Activated CD8-positive, alpha-beta T cell treated with anti-CD3 and anti-CD28 coated beads, Interleukin-2, amount 10 ng/mL, durations not matched to agents 7 days and 5 days (primary cell): ENCODE results near the gene OR13A1. TPM values are rescaled to one million over a fixed set of nuclear protein-coding genes. Genes with fewer than 3 reads are reported as not detected.
"Not testable (repeated sequence)": the region's sequence is repeated elsewhere in the genome, so short reads cannot be mapped to it uniquely, and the experiment has no call there.

ENCODE experiments used
- ATAC-seq: fragments of 150-1000 bp; cut with Tn5 transposase; one replicate; pipeline ENCODE4 v1.10.0; 2021; ENCODE audit warnings: moderate library complexity
- CTCF ChIA-PET: fragments of 350-600 bp; sonication (Branson Sonifier 250); formaldehyde crosslinking; loops from one replicate; lab custom pipeline; 2021; ENCODE audit warnings: antibody characterized with exemption; lab: Charles Lee
- POLR2A ChIA-PET: fragments of 350-600 bp; sonication (Branson Sonifier 250); formaldehyde crosslinking; loops from one replicate; lab custom pipeline; 2021; ENCODE audit warnings: antibody characterized with exemption; lab: Charles Lee
- DNase-seq: peaks from one replicate; pipeline ENCODE4 v3.0.0-alpha.2; 2020
- H3K27ac Mint-ChIP-seq: one replicate; pipeline ENCODE4 v1.8.0; 2021; ENCODE audit warnings: mild to moderate bottlenecking, mixed read lengths
- H3K27me3 Mint-ChIP-seq: one replicate; pipeline ENCODE4 v1.8.0; 2021; ENCODE audit warnings: low read depth, mixed read lengths
- H3K36me3 Mint-ChIP-seq: one replicate; pipeline ENCODE4 v1.8.0; 2021; ENCODE audit warnings: low read depth, mixed read lengths
- H3K4me1 Mint-ChIP-seq: one replicate; pipeline ENCODE4 v1.8.0; 2021; ENCODE audit warnings: low read depth, mixed read lengths
- H3K4me3 Mint-ChIP-seq: one replicate; pipeline ENCODE4 v1.8.0; 2021; ENCODE audit warnings: mild to moderate bottlenecking, mixed read lengths
- H3K9me3 Mint-ChIP-seq: one replicate; pipeline ENCODE4 v1.8.0; 2022; ENCODE audit warnings: mixed read lengths; ENCODE audit not compliant: insufficient read depth
- total RNA-seq, 2 experiments: library from RNA; stranded (reverse); gene quantifications; one replicate each; pipeline ENCODE4 v1.2.3, GENCODE V29; 2021

OR13A1 gene
- total RNA-seq, 2 experiments from 2014 or later = not detected

- POLR2A ChIA-PET, DNase-seq, H3K9me3 Mint-ChIP-seq, H3K27ac Mint-ChIP-seq, CTCF ChIA-PET, H3K4me1 Mint-ChIP-seq, H3K4me3 Mint-ChIP-seq, ATAC-seq, H3K36me3 Mint-ChIP-seq: not testable (repeated sequence)
- H3K27me3 Mint-ChIP-seq = peaks cover 45% of the 10 kb centered on the region
Observed at GRCh38 chr10:45326864-45327263, 11.5 kb upstream of the OR13A1 start.

DNA sequence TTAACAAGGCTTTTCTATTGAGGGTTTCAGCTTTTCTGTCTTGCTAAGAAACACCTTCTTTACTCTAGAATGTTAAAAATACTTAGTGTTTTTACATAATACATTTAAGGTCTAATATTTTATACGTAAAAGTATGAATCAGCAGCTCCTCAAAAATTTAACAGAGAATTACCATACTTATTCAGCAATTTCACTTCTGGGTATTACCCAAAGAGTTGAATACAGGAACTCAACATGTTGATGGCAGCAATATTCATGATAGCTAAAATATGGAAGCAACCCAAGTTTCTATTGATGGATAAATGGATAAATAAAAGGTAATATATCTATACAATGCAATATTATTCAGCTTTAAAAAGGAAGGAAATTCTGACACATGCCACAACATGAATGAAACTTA, 9.7 kb upstream of the OR13A1 start:
- ChIA-PET POLR2A (no interaction called here), CTCF (no interaction called here)
- DNase-seq (no peak), ATAC-seq (no peak)
- Mint-ChIP-seq H3K27ac (no peak overlapping the region), H3K9me3 (peaks cover under 1% of the 10 kb centered on the region), H3K4me3 (no peak overlapping the region), H3K27me3 (peaks cover 35% of the 10 kb centered on the region), H3K36me3 (no peaks in the 10 kb centered on the region), H3K4me1 (peaks cover 2% of the 10 kb centered on the region)

DNA sequence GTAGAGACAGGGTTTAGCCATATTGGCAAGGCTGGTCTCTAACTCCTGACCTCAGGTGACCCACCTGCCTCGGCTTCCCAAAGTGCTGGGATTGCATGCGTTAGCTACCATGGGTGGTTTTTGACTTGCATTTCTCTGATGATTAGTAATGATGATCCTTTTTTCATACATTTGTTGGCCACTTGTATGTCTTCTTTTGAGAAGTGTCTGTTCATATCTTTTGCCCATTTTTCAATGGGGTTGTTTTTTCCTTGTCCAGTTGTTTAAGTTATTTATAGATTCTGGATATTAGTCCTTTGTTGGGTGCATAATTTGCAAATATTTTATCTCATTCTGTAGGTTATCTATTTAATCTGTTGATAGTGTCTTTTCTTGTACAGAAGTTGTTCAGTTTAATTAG, 4.3 kb upstream of the OR13A1 start:
- no peak overlapping the region for H3K27ac Mint-ChIP-seq
- H3K9me3 Mint-ChIP-seq = peaks cover 5% of the 10 kb centered on the region
- H3K4me1 Mint-ChIP-seq = peaks cover 2% of the 10 kb centered on the region
- peaks cover 19% of the 10 kb centered on the region for H3K27me3 Mint-ChIP-seq
- ATAC-seq (no peak), DNase-seq (no peak)
- no peaks in the 10 kb centered on the region for H3K36me3 Mint-ChIP-seq
- ChIA-PET POLR2A (no interaction called here), CTCF (no interaction called here)
- H3K4me3 Mint-ChIP-seq = no peak overlapping the region

GRCh38 chr10:45313264-45313873, 2.0 kb downstream of the OR13A1 start:
- ChIA-PET POLR2A (no interaction called here), CTCF (interaction anchor here (1.2 kb wide), 1 partner anchor 359 kb away, joined by 3 read pairs; the partner anchor contains the start of gene ZFAND4)
- Mint-ChIP-seq H3K27ac (no peak overlapping the region), H3K36me3 (peaks cover 4% of the 10 kb centered on the region), H3K27me3 (peaks cover 18% of the 10 kb centered on the region), H3K9me3 (peaks cover 16% of the 10 kb centered on the region), H3K4me1 (no peaks in the 10 kb centered on the region), H3K4me3 (no peak overlapping the region)
- DNase-seq (no peak), ATAC-seq (no peak)

DNA sequence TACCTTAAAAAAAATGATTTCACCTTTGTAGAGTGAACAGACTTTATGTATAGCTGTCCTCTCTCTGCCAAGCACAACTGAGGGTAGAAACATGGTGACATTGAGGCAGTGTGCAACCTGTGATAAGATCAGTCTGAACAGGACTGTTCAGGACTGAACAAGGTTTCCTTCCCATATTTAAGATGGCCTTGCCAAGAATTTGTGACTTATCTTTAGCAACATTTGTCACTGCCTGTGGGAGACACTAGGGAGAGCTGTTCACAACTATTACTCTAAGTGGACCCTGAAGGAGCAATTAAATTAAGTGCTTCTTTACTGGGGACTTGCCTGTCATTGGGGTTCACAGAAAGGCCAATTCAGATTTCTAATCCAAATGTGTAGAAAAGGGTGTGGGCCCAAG, 6.7 kb downstream of the OR13A1 start:
- Mint-ChIP-seq H3K27ac (no peak overlapping the region), H3K9me3 (peaks cover 16% of the 10 kb centered on the region), H3K27me3 (peaks cover 13% of the 10 kb centered on the region), H3K4me1 (no peaks in the 10 kb centered on the region), H3K36me3 (peaks cover 4% of the 10 kb centered on the region), H3K4me3 (no peak overlapping the region)
- ATAC-seq (peak; percentile 36), DNase-seq (no peak)
- POLR2A ChIA-PET = no interaction called here
- CTCF ChIA-PET = no interaction called here

DNA sequence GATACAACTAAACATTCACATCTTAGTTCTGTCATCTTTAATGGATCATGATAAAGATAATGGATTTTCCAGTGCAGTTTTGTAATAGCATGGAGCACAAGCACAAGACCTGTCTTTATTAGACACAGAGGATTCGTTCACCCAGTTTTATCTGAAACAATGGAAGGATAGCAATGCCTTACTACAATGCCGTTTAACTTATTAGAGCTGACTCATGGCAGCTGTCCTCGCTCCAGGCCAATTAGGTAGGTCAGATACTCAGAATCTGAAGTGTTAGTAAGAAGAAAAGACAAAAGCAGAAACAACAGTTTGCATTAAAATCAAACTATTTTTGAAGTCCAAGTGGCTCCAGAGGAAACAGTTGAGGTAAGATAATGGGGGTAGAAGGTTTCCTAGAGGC, 12.8 kb downstream of the OR13A1 start:
- no peaks in the 10 kb centered on the region for H3K9me3 Mint-ChIP-seq
- H3K36me3 Mint-ChIP-seq = no peaks in the 10 kb centered on the region
- peaks cover 33% of the 10 kb centered on the region for H3K27me3 Mint-ChIP-seq
- peaks cover 6% of the 10 kb centered on the region for H3K4me1 Mint-ChIP-seq
- CTCF ChIA-PET = no interaction called here
- H3K27ac Mint-ChIP-seq = no peak overlapping the region
- no peak for ATAC-seq
- no peak overlapping the region for H3K4me3 Mint-ChIP-seq
- no peak for DNase-seq
- POLR2A ChIA-PET = no interaction called here

- H3K9me3 Mint-ChIP-seq, H3K36me3 Mint-ChIP-seq, H3K27ac Mint-ChIP-seq, ATAC-seq, DNase-seq, H3K4me3 Mint-ChIP-seq, POLR2A ChIA-PET, CTCF ChIA-PET: not testable (repeated sequence)
- peaks cover 40% of the 10 kb centered on the region for H3K27me3 Mint-ChIP-seq
- peaks cover 25% of the 10 kb centered on the region for H3K4me1 Mint-ChIP-seq
Observed at GRCh38 chr10:45298341-45298955, 17.0 kb downstream of the OR13A1 start.

GRCh38 chr10:45294681-45295080, 20.7 kb downstream of the OR13A1 start:
- no peaks in the 10 kb centered on the region for H3K36me3 Mint-ChIP-seq
- H3K27ac Mint-ChIP-seq = no peak overlapping the region
- H3K27me3 Mint-ChIP-seq = peaks cover 28% of the 10 kb centered on the region
- POLR2A ChIA-PET = no interaction called here
- DNase-seq (peak; percentile 25), ATAC-seq (peak; percentile 30)
- H3K4me1 Mint-ChIP-seq = peaks cover 37% of the 10 kb centered on the region
- CTCF ChIA-PET = no interaction called here
- H3K9me3 Mint-ChIP-seq = no peaks in the 10 kb centered on the region
- no peak overlapping the region for H3K4me3 Mint-ChIP-seq

DNA sequence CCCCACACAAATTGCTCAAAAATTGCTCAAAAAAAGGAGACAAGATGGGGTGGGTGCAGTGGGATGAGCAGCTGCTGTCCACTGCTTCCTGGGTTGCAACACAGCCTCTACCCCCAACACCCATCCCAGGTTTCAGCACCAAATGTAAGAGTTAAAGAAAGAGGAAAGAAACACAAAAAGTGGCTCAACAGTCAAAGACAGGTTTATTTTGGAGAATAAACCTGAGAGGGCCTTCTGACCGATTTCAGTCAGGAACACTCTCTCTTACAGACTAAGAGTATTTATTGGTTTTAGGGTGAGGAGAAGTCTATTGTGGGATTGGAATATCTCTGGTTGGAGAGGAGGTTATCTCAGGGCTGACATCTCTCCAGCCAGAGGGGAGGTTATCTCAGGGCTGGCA, 28.4 kb downstream of the OR13A1 start:
- Mint-ChIP-seq H3K36me3 (no peaks in the 10 kb centered on the region), H3K9me3 (no peaks in the 10 kb centered on the region), H3K4me3 (no peak overlapping the region), H3K4me1 (peaks cover 3% of the 10 kb centered on the region), H3K27me3 (no peaks in the 10 kb centered on the region), H3K27ac (no peak overlapping the region)
- POLR2A ChIA-PET = no interaction called here
- no peak for DNase-seq
- CTCF ChIA-PET = no interaction called here
- no peak for ATAC-seq

DNA sequence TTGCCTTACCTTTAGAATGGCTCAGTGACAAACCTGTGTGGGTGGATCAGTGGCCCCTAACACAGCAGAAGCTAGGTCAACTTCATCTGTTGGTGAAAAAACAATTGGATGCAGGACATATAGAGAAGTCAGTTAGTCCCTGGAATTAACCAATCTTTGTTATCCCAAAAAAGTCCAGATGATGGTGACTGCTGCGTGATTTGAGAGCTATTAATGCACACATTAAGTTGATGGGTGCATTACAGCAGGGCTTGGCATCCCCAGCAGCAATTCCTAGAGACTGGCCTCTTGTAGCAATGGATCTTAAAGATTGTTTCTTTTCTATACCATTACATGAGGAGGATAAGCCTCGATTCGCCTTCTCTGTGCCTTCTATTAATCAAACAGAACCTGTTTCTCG, 33.3 kb downstream of the OR13A1 start:
- Mint-ChIP-seq H3K9me3 (no peaks in the 10 kb centered on the region), H3K27me3 (peaks cover 11% of the 10 kb centered on the region), H3K4me3 (no peak overlapping the region), H3K36me3 (no peaks in the 10 kb centered on the region), H3K4me1 (no peaks in the 10 kb centered on the region), H3K27ac (no peak overlapping the region)
- CTCF ChIA-PET = interaction anchor here (2.0 kb wide), 1 partner anchor 183 kb away, joined by 6 read pairs; no protein-coding TSS in a partner anchor
- POLR2A ChIA-PET = interaction anchor here (1.0 kb wide), 1 partner anchor 138 kb away, joined by 3 read pairs; no protein-coding TSS in a partner anchor
- no peak for ATAC-seq
- no peak for DNase-seq

- Mint-ChIP-seq H3K4me1 (no peaks in the 10 kb centered on the region), H3K27ac (no peak overlapping the region), H3K4me3 (no peak overlapping the region), H3K9me3 (no peaks in the 10 kb centered on the region), H3K36me3 (no peaks in the 10 kb centered on the region), H3K27me3 (peaks cover 11% of the 10 kb centered on the region)
- POLR2A ChIA-PET = no interaction called here
- CTCF ChIA-PET = no interaction called here
- ATAC-seq (no peak), DNase-seq (no peak)
Observed at GRCh38 chr10:45280113-45280760, 35.2 kb downstream of the OR13A1 start.

- H3K36me3 Mint-ChIP-seq = no peaks in the 10 kb centered on the region
- DNase-seq = no peak
- H3K4me1 Mint-ChIP-seq = no peaks in the 10 kb centered on the region
- H3K27me3 Mint-ChIP-seq = peaks cover 11% of the 10 kb centered on the region
- no peak overlapping the region for H3K27ac Mint-ChIP-seq
- no peaks in the 10 kb centered on the region for H3K9me3 Mint-ChIP-seq
- no peak for ATAC-seq
- ChIA-PET POLR2A (no interaction called here), CTCF (no interaction called here)
- H3K4me3 Mint-ChIP-seq = no peak overlapping the region
Observed at GRCh38 chr10:45279682-45280081, 35.7 kb downstream of the OR13A1 start.
